Hippocampal formation (tissue), 2 donors: ENCODE data around the gene FAM228A.
"Not testable (repeated sequence)": the region's sequence is repeated elsewhere in the genome, so short reads cannot be mapped to it uniquely, and the experiment has no call there.

Source experiments
- DNase-seq, 2 donors: peaks; one replicate each; lab custom pipeline; 2025; lab: John Stamatoyannopoulos, UW

FAM228A gene

DNA sequence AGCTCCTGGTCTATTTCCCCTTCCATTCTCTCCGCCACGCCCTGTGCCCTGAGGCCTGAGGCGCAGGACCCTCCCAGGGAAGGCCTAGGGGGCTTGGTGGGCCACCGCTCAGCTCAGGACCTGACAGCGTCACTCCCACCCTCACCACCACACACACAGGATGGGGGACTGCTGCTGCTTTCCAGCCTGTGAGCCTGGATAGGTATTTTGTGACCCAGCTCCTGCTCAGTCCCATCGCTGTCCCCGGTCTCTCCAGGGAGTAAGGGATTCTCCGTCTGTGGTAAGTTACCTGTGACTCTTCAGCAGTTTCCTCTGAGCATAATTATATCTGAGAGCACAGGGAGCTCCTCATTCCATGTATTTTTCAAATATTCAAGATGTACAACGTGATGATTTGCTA, 16.3 kb downstream of the FAM228A start:
- no peak for DNase-seq

DNA sequence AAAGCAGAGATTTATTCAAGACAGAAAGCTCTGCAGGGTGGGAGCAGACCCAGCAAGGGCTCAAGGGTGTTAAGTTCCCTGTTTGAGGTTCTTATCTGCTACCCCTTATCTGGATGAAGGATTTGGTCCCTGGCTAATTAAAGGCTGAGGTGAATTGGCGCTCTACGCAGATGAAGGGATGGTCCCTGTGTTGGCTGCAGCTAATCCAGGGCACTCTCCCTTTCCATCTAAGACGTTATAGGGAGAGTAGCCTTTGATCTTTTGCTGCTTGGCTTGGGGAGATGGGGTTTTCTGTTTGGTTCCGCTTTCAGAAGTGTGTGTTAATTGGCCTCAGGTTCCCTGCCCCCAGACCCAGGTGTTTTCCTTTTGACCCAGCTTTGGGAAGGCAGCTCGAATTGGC, 17.0 kb downstream of the FAM228A start:
- no peak for DNase-seq

DNA sequence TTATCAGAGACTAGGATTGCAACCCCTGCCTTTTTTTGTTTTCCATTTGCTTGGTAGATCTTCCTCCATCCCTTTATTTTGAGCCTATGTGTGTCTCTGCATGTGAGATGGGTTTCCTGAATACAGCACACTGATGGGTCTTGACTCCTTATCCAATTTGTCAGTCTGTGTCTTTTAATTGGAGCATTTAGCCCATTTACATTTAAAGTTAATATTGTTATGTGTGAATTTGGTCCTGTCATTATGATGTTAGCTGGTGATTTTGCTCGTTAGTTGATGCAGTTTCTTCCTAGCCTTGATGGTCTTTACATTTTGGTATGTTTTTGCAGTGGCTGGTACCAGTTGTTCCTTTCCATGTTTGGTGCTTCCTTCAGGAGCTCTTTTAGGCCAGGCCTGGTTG, 22.4 kb downstream of the FAM228A start:
- not testable (repeated sequence) for DNase-seq

DNA sequence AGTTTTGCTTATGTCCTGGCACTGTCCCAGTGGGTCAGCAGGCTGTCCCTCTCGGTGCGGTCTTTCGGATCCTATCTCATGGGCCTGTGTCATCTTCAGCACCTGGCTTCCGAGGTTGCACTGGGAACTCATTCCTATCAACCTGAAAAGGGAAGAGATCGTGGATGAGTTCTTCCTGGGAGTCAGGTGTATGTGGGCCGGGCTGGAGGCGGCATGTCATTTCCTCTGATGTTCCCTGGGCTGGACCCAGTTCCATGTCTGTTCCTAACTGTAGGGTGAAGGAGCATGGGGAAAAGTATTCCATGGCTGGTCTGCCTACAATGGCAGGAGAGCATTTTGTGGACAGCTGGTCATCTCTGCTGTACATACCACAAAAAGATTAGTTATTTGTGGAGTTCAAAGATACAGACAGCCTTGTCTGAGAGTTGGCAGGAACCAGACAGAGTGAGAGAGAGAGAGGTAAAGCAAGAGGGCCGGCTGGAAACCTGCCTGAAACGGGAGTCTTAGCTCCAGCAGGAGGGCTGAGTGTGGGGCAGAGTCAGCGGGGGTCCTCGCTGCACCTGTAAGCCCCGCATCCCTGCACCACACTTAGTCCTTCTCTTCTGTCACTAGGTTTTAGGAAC, 25.2 kb downstream of the FAM228A start:
- DNase-seq = no peak

DNA sequence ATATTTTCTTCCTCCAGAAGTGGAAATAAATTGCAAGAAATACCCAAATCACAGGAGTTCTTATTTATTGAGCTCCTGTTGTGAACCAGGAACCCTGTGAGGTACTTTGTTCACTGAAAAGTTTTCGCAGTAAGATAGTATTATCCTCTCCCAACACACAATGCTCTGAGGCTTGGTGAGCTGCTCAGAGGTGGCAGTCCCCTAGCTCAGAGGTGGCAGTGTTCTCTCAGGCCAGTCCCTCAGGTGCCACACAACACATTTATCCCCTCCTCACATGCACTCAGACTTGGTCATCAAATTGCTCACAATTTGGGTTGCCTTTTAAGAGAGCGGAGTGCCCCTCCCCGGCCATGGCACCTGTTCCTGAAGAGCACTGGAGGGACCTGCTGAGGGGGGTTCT, 25.9 kb downstream of the FAM228A start:
- no peak for DNase-seq

DNA sequence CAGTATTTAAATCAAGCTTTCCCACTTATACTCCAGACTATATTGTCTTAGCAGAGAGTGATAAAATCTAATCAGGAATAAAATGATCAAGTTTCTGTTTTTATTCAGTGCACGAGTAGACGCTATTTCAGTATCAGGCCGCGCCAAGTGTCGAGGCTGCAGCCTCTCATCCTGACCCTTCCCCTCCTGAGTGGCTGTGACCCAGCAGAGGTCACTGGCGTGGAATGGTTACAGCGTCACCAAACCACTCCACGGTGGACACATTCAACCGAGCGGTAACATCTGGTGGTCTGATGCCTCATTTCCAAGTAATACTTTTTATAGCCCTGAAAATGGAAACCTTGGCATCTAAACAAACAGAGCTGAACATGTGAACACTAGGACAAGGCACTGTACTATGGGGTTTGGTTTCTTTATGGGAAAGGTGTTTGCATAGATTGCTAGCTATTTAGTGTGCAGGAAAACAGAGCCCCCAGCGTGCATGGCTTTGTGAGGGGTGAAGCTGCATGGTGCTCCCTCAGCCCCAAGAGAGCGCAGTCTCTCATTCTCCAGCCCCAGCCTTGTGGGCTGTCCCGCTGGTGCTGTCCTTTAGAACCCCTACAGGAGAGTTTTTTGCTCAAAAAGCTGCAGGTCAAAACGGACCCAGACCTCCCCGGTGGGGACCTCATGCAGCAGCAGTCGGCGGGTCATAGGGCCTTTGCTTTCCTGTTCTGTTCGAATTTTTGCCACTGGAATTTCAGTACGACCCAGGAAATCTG, 28.4 kb downstream of the FAM228A start:
- DNase-seq = no peak

DNA sequence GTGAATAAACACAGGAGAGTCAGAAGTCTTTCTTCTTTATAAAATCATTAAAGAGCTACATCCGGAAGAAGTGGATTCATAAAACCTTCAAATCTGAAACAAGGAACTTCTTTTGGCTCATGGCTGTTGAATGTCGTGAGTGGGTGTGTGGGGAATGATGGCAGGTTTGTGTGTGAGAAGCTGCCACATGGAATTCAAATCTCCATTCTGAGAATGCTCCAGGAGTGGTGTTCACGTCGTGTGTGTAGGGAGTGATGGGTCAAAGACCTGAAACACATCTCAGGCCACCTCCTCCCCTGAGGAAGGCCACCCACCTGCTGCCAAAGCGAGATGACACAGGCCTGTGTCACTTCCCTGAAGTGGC, 28.9 kb downstream of the FAM228A start:
- no peak for DNase-seq

DNA sequence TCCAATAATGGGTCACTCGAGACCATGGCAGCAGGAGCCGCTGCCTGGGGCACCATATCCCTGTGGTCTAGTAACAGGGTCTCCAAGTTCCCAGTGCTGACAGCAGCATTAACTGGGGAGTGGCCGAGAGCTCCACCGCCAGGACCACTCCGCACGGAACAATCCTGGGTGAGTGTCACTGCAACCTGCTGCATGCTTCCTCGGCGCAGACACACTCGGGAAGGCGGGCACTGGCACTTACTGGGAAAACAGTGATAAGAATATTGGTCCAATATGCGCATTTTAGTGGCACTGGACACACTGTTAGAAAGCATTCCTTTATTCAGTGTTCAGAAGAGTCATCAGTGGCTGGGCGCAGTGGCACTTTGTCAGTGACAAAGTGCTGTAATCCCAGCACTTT, 29.7 kb downstream of the FAM228A start:
- DNase-seq = no peak

DNA sequence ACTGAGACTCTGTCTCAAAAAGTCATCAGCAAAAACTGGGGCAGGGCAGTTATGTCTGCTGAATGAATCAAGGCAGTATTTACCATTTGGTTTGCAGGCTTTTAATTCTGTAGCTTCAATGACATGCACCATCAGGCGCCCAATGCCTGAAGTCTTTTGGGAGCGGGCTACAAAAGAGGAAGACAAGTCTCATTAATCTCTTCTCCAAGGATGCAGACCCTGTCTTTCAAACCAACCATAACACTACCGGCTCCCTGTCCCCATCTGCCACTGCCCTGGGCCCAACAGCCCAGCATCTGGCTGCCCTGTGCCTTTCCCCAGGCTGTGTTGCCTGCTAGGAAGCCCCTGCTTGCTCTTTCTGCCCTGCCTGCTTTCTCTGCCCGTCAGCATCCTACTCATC, 30.3 kb downstream of the FAM228A start:
- no peak for DNase-seq

DNA sequence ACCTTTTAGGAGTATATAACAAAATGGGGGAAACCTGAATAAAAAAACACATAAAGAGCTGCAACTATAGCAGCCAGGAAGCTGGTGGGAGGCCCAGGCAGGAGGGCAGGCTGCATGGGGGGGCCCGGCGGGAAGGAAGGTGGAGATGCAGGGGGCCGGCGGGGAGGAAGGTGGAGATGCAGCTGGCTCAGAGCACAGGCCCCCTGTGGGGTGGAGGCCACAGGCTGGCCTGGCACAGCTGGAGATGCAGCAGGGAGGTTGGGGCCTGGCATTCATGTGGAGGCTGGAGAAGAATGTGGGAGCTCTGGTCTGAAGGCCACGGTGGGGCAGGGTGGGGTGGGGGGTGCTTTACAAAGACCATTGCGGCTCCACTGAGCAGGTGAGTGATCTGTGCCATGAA, 31.4 kb downstream of the FAM228A start:
- no peak for DNase-seq

DNA sequence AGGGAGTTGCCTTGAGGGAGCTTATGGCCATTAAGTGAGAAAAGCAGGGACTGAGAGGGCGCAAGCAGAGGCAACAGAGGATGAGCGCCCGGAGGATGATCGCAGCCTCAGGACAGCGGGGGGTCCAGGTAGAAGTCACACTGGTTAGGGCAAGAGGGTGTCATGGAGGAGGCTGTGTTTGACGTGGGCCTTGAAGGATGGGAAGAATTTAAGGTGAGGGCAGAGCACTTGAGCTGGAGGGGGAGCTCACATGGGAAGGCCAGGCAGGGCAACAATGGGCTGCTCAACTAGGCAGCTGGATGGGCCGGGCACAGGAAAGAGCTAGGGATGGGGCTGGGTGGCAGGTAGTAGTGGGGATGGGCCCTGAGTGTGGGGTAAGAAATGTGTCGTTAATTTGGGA, 31.9 kb downstream of the FAM228A start:
- no peak for DNase-seq

DNA sequence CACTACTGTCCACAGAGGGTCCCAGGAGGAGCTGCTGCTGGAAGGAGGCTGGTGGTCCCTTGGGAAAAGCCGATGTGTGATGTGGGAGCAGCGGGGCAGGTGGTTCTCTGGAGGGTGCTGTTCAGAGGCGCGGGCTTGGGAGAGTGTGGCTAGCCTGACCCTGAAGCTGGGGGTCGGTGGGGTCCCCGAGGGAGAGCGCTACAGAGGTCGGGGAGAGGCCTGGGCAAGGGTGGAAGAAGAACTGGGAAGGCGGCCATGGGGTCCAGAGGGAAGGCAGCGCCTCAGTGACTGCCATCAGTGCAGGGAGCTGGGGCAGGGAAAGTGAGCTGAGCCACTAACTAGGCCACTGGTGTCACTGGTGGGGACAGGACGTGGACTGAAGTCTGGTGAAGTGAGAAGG, 32.5 kb downstream of the FAM228A start:
- DNase-seq = no peak

DNA sequence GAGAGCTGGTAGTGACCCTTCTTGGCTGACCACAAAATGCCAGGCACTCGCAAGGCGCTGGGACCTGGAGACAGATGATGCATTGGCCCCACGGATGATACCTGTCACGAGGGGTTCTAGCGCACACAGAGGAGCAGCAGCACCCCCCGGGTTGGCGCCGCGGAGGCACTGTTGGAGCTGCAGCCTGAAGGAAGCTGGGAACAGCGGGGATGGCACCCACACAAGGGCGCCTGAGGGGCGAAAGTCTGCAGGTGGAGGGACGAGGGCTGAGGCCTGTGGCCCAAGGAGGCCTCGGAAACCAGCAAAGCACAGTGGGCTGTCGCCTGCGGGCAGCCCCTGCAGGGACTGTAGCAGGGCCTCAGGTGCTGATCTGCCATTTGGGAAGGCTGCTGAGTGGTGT, 33.6 kb downstream of the FAM228A start:
- DNase-seq = no peak

DNA sequence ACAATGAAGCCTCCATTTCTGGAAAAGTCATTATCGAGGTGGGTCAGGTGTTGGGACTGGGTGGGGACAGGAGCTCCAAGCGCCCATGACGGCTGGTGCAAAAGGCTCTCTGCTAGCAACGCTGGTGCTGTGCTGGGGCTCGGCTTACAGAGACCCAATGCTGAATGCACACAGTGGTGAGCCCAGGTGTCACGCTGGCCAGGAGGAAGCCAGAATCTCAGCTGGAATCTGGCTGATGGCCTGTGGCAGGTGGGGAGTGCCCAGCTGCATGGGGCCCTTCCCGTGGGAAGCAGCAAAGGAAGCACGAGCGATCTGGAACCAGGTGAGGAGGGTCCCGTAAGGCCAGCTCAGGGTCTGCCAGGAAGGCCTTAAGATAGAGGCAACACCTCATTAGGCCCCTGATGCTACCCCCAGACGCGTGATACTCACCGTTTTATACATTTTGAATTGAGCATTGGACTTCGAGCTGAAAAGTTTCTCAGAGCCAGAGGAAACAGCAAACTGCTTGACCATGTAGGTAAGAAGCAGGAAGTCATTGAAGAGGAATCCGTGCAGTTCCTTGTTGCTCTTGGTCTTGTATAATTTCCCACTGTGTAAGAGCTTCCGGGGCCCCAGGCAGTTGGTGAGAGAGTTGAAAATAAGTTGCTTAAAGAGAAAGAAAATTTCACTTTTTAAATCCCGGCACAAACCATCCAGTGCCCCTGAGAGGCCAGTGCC, 34.7 kb downstream of the FAM228A start:
- no peak for DNase-seq

DNA sequence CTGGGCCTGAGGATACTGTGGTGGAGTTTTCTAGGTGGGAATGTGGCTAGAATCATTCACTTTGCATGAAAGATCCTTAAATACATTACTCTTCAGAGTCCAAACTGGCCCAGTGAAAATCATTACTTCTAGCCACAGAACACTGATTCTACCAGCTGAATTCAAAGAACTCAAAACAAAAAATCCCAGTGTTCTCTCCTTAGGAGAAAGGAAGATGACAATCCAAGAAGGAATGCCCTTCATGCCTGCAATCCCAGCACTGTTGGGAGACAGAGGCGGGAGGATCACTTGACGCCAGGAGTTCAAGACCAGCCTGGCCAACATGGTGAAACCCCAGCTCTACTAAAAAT, 35.2 kb downstream of the FAM228A start:
- DNase-seq = no peak

DNA sequence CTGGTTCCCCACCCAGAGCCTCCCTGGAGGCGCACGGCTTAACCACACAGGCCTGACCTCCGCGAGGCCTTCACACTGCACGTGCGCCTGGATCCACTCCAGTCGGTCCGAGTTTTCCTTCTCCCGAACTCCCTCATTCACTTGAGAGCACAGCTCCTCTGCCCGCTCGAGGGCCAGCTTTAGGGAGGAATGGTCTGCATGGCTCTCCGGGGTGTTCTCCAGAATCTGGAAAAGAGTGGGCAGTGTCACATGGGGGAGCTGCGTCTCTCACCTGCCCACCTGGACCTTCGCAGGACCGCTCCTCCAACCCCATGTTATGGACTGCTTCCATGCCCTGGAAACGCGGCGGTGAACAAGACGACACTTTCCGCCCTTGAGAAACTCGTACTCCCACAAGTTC, 35.9 kb downstream of the FAM228A start:
- no peak for DNase-seq

DNA sequence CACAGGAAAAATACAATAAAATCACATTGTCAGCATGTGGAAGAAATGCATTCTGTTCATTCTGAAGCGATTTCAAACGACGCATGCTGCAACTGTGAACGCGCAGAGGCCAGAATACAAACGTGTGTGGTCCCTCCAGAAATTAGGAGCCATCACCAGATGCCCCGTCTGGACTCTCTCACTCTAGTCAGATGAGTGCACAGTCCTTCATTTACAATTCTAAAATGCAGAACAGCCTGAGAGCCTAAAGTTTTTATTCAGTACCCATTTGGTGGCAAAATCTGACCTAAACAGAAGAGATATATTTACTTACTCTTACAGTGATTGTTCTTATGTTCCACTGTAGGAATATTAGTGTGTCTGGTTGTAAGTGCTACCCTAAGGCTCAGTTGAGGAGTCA, 36.6 kb downstream of the FAM228A start:
- DNase-seq = no peak

DNA sequence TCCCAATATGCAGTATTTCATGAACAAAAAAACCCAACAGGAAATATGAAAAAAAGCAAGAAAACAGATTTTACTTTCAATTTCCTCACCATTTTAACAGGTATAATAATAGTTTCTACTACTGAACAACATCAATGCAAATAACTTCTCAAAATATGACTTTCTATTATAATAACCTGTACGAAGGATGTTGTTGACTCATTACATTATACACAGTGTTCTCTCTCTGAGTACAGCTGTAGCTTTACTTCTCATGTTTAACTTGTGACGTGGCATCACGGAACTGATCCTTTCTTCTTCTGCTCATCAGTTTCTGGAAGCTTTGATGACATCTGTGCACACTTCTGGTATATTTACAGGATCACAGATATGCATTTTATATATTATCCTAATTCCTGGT, 40.0 kb downstream of the FAM228A start:
- DNase-seq = no peak

DNA sequence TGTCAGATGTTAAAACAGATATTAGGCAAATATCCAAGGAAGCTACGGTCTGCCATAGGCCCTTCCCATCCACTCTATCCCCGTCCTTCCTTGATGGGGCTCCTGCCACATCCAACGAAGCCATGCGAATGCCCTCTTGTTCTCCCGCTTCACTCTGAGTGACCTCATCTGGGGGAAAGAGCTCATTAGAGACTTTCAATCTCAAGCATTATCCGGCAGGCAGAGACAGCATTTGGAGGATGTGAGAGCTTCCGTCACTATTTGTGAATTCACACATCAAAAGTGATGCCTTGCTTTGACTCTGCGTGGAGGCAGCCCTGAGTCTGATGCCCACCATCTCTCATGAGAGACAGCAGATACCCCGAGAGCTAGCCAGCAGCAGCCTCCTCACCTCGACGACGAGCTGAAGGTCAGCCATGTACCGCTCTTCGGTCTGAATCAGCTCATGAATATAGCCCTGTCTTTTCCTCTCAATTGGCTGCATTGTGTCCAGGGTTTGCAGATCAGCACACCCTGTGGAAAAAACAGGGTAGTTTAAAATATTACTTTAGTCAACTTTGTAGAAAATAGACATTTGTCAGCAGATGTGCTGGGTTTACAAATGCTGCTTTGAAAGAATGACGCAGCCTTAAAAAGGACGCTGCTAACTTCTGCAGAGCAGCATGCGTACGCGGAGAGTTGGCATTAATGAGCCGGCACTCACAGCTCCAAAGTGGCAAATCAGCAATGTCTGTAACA, 45.9 kb downstream of the FAM228A start:
- DNase-seq = peak in 1 of 2 donors; percentile 28

DNA sequence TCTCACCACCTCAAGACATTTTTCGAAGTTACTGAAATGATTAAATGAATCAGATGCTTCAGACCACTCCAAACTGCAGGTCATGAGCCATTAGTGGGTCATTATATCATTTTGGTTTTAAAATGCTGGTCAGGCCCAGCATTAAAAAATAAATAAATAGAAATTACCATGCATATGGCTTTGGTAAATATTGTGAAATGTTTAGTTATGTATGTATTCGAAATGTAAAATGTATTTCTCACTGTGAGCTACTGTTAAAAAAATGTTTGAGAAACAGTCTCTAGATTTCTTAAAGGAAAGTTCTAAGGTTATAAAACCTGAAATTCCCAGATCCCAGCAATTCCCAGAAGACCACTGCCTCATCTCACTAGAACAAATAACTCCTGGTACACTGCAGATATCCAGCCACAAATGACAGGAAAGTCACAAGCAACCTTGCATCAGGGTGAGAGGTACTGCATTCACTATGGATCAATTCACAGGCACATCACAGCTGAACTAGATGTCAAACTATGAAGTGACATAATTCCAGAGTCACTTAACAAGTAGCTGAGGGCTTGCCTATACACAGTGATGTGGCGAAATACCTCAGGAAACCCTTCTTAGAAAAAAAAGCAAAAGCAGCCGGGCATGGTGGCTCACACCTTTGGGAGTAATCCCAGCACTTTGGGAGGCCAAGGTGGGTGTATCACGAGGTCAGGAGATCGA, 46.6 kb downstream of the FAM228A start:
- DNase-seq = no peak

DNA sequence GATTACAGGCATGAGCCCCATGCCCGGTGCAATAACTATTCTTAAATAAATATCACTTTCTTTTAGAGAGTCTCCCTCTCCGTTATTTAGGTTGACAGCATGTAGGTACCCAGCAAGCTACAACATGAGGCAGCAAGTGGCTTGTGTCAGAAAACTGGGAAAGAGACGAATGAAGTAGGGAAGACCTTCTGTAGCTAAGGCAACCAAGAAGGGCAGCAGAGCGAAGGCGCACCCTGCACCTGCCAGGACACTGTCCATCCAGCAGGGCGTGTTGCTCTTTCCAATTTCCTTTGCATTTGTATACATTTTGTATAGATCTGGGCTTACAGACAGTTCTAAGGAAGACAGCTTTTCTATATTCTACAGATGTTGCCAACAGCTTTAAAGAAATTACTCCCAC, 48.1 kb downstream of the FAM228A start:
- DNase-seq = no peak
